ENCODE data around the gene KLK15. TPM values are rescaled to one million over a fixed set of nuclear protein-coding genes. Genes with fewer than 3 reads are reported as not detected.

Gene KLK15
- total and polyA plus RNA-seq, 2 of the 4 experiments (the other 2 are of a cell fraction): not detected

GRCh38 chr19:50837300-50837699 lies 3.9 kb upstream of the KLK15 start:
- in situ Hi-C loops (cut with MboI; ENCODE audit: low sequenced_read_pairs): no loop called here
- no peak overlapping the region for H3K4me2 ChIP-seq (ENCODE audit: low read depth, low read length)
- no peak overlapping the region for H2BK5ac ChIP-seq (ENCODE audit: low read depth, low read length, poor library complexity, severe bottlenecking)
- no peak overlapping the region for H3K4ac ChIP-seq (ENCODE audit: low read depth, low read length)
- no peak overlapping the region for H4K8ac ChIP-seq (ENCODE audit: low read depth in 2 of 2, low read length in 2 of 2)
- H2BK15ac ChIP-seq (ENCODE audit: low read depth, low read length): no peak overlapping the region
- H2BK120ac ChIP-seq (ENCODE audit: low read depth, low read length): no peak overlapping the region
- H4K91ac ChIP-seq (ENCODE audit: insufficient read depth, low read depth, low read length): no peak overlapping the region
- H4K20me1 ChIP-seq (ENCODE audit: insufficient read depth, low read length): no peaks in the 10 kb centered on the region
- H3K23ac ChIP-seq (ENCODE audit: low read depth, low read length): no peak overlapping the region
- H3K79me1 ChIP-seq (ENCODE audit: low read depth in 1 of 2, low read length in 2 of 2): no peaks in the 10 kb centered on the region
- H3K36me3 ChIP-seq (ENCODE audit: control insufficient read depth, insufficient read depth, low read length): no peaks in the 10 kb centered on the region
- no peak overlapping the region for H3K18ac ChIP-seq (ENCODE audit: low read depth, low read length)
- H3K14ac ChIP-seq (replicated peaks; ENCODE audit: low read depth, low read length): no peak overlapping the region
- H3K4me1 ChIP-seq (ENCODE audit: control insufficient read depth, insufficient read depth, low read length): no peaks in the 10 kb centered on the region
- no peak overlapping the region for H2AFZ ChIP-seq (replicated peaks; ENCODE audit: low read length, poor library complexity)
- CTCF ChIA-PET: no interaction called here
- TF ChIP-seq MAFK (IDR thresholded peaks at IDR 0.05; ENCODE audit: low read depth, low read length) (no peak), RCOR1 (IDR thresholded peaks at IDR 0.05; ENCODE audit: insufficient replicate concordance, low read length) (no peak), POLR2A (IDR thresholded peaks at IDR 0.05; ENCODE audit: low read depth, low read length) (no peak), CHD1 (IDR thresholded peaks at IDR 0.05; ENCODE audit: low read depth, low read length) (no peak), RAD21 (IDR thresholded peaks at IDR 0.05; ENCODE audit: low read length) (no peak), ELK1 (IDR thresholded peaks at IDR 0.05; ENCODE audit: borderline replicate concordance, low read depth, low read length) (no peak), FOS (IDR thresholded peaks at IDR 0.05; ENCODE audit: low read depth, low read length) (no peak), NFE2L2 (IDR thresholded peaks at IDR 0.05; ENCODE audit: low read depth, low read length) (no peak), SMC3 (IDR thresholded peaks at IDR 0.05; ENCODE audit: low read depth, low read length) (no peak), USF2 (IDR thresholded peaks at IDR 0.05; ENCODE audit: low read depth, low read length) (no peak), CTCF (conservative IDR thresholded peaks at IDR 0.05; ENCODE audit: low read depth, low read length) (no peak), CEBPB (IDR thresholded peaks at IDR 0.05; ENCODE audit: low read depth, low read length) (no peak), MAZ (IDR thresholded peaks at IDR 0.05; ENCODE audit: borderline replicate concordance, low read depth, low read length) (no peak), MXI1 (IDR thresholded peaks at IDR 0.05; ENCODE audit: borderline replicate concordance, low read depth, low read length) (no peak), BHLHE40 (IDR thresholded peaks at IDR 0.05; ENCODE audit: low read depth, low read length) (no peak), RFX5 (IDR thresholded peaks at IDR 0.05; ENCODE audit: low read depth, low read length) (no peak)
- H4K5ac ChIP-seq (ENCODE audit: low read depth, low read length): no peak overlapping the region
- no TSS peak for BruUV-seq (replicated peaks)
- no peak for ATAC-seq (ENCODE audit: low read depth)
- no peak overlapping the region for H2BK20ac ChIP-seq (ENCODE audit: low read depth, low read length)
- H3K4me3 ChIP-seq (ENCODE audit: insufficient read depth, low read depth, low read length): no peak overlapping the region
- H3K9me3 ChIP-seq (ENCODE audit: control insufficient read depth, insufficient read depth, low read length): no peaks in the 10 kb centered on the region
- no peak overlapping the region for H3K27ac ChIP-seq (ENCODE audit: insufficient read depth, low read length)
- dilution Hi-C loops (cut with HindIII; ENCODE audit: low sequenced_read_pairs, unreplicated experiment): no loop called here
- H3K9me1 ChIP-seq (ENCODE audit: insufficient read depth, low read length): no peaks in the 10 kb centered on the region
- POLR2A ChIA-PET (ENCODE audit: unreplicated experiment): no interaction called here
- no peak overlapping the region for H2AK5ac ChIP-seq (ENCODE audit: low read depth, low read length)
- H3K9ac ChIP-seq (ENCODE audit: low read depth, low read length): no peak overlapping the region
- no peak overlapping the region for H3K56ac ChIP-seq (ENCODE audit: extremely low read depth, insufficient read depth, low read length)
- no peak for DNase-seq
- no peak overlapping the region for H2AK9ac ChIP-seq (replicated peaks; ENCODE audit: low read depth, low read length, poor library complexity)
- 87% methylated on average over 6 of the region's 10 CpGs; no CpG with 5 or more reads in 1 of the 2 experiments for WGBS, 2 experiments (ENCODE audit: extremely low coverage in 2 of 2, insufficient read length in 1 of 2)
- intact Hi-C loops (cut with micrococcal nuclease): no loop called here
- H3K27me3 ChIP-seq (ENCODE audit: control insufficient read depth, insufficient read depth, low read length): no peaks in the 10 kb centered on the region

Measured in IMR-90 (cell line).